GM18858 (cell line): ENCODE results near the gene INTS7.
A peak's percentile ranks its signal among the peaks of the same experiment; 100 is the strongest.

Experiments
- ATAC-seq: cut with Tn5 transposase; IDR thresholded peaks from one replicate; pipeline ENCODE4 v1.9.1; 2021; ENCODE audit not compliant: unreplicated experiment

The INTS7 gene, protein sequence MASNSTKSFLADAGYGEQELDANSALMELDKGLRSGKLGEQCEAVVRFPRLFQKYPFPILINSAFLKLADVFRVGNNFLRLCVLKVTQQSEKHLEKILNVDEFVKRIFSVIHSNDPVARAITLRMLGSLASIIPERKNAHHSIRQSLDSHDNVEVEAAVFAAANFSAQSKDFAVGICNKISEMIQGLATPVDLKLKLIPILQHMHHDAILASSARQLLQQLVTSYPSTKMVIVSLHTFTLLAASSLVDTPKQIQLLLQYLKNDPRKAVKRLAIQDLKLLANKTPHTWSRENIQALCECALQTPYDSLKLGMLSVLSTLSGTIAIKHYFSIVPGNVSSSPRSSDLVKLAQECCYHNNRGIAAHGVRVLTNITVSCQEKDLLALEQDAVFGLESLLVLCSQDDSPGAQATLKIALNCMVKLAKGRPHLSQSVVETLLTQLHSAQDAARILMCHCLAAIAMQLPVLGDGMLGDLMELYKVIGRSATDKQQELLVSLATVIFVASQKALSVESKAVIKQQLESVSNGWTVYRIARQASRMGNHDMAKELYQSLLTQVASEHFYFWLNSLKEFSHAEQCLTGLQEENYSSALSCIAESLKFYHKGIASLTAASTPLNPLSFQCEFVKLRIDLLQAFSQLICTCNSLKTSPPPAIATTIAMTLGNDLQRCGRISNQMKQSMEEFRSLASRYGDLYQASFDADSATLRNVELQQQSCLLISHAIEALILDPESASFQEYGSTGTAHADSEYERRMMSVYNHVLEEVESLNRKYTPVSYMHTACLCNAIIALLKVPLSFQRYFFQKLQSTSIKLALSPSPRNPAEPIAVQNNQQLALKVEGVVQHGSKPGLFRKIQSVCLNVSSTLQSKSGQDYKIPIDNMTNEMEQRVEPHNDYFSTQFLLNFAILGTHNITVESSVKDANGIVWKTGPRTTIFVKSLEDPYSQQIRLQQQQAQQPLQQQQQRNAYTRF

DNA sequence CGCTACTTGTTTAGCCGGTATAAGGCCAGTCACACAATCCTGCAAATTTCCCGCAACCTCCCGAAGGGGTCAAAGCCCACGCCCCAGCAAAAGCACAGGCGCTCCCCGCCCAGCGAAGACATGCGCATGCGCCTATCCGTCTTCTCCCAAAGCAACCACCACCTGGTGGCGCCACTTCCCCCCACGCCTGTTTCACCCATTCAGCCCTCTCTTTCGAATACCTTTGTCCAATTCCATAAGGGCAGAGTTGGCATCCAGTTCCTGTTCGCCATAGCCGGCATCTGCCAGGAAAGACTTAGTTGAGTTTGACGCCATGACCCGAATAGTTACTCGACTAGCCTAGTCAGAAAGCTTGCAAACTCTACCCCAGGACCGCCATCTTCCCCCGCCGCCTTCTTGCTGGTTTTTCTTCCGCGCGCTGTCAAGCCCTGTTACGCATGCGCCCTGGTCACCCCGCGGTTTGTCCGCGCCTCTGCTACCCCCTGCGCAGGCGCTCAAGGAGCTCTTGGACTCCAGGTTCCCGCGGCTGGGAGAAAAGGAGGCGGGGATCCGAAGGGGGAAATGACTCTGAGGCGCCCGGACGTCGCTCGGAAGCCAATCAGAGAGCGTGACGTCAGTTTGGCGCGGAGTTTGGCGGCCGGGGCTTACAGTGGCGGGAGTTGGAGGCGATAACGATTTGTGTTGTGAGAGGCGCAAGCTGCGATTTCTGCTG lies at the start of gene INTS7, which contains the start of gene DTL:
INTS7 (minus strand) TSS at position 435 of the 712 bp plus-strand sequence; CDS start at position 315, 120 bp downstream.
DTL (plus strand) TSS at position 626 of the 712 bp plus-strand sequence. CDS start 143 bp downstream, outside the sequence.
- peak; percentile 68 for ATAC-seq

DNA sequence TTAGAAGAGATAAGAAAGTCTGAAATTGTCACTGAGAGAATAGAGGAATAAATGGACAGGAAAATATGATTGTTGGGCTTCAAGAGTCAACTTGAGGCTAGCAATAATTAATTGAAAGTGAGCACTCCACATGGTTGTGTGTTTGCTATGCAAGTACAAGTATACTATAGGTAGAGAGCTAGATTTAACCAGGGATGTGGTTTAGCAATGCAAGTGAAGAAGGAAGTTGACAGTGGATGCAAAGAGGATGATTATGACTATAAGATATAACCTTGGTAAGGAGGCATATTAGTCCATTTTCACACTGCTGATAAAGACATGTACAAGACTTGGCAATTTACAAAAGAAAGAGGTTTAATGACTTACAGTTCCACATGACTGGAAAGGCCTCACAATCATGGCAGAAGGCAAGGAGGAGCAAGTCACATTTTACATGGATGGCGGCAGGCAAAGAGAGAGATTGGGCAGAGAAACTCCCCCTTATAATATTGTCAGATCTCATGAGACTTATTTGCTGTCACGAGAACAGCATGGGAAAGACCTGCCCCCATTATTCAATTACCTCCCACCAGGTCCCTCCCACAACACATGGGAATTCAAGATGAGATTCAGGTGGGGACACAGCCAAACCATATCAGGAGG lies 47.5 kb upstream of the INTS7 start:
- ATAC-seq: no peak

DNA sequence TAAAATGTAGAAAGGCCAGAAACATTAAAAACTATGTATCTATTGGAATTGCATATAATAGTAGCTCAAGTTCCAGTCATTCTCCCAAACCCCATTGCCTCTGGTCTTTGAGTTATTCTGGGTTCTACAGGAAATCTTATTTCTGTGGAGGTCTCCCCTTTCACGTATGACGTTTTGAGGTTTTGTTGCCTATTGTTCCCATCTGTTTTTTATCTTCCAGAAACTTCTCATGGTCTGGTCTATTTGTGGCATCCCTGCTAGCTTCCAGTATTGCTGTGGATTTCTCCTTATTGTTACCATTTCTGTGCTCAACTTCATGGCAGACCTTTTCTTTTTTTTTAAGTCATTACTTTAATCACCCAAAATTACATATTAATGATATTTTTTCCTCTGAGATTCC lies 43.5 kb upstream of the INTS7 start:
- ATAC-seq: no peak

DNA sequence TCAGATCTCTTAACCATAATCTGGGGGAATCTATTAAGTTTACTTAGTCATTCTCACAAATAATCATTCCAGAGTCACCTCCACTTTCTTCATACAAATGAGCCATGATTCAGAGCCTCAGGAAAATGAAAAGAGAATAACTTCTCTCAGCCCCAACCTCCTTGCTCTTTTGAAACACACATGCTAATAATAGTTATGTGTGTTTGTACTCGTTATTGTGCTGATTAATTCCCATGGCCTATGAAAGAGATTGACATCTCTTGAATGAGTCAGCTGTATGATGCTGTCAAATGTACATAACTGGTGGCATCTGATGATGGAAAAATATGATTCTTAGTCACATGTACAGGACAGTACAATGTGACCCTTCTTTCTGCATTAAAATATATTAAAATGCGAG lies 41.7 kb upstream of the INTS7 start:
- no peak for ATAC-seq

DNA sequence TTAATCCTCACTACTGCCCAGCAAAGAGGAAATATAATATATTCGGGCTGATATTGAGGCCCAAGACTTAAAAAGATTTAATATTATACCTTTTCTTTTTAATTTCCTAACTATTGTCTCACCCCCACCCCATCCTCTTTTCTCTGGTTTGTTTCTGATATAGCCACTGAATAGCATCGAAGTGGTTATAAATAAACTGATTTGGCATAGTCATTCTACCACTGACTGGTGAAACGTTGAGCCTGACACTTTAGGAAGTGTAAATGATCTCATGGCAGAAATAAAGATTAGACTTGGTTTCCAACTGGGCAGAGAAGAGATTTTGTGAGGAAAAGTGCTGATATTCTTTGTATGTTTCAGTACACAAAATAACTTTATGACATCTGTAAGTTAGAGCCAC lies 39.5 kb upstream of the INTS7 start:
- ATAC-seq: no peak

DNA sequence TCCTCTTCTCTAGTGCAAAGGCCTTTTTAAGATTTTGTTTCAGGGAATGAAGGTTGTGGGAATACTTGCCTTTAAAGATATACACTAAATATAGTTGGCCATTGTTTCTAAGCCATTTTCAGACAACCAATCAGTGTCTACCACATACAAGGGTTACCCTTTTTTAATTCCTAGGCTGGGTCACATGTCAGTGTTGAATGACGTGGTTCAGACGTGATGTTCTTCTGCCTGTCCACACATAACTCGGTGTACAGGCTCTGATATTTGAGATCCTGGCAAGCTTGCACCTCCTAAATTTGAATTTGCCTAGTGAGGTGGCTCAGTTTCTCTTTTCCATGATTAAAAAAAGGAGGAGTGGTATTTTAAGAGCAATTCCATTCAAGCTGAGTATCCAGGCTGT lies 39.0 kb upstream of the INTS7 start:
- ATAC-seq: no peak

DNA sequence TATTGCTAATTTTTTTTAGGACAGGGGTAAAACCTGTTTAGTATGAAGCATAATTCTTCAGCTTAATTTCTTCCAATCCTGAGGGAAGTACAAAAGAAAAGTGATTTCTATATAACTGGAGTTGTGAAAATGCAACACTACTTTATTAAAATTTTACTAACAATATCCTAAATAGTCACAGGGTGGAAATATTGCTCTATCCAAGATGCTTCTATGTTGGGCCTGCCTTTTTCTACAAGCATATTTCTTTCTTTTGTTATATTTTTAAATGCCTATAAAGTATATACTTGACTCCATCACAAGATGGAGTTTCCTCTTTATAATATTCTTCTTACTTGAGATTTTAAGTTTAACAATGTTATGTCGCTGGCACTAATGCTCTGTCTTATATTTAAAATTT lies 38.1 kb upstream of the INTS7 start:
- ATAC-seq: no peak

DNA sequence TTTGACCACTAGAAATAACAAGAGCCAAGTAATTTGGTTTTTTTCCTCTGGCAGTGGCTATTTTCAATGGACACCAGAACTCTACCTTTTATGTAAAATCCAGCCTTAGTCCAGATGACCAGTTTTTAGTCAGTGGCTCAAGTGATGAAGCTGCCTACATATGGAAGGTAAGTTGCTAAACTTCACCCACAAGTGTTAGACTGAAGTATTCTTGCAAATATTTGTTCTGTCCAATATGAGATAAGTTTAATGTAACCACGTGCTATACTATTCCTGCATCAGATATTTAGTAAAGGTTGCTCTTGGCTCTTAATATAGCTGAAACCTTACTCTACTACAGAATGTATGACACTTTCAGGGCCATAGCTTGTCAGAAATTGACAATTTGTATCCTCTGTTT lies 36.7 kb upstream of the INTS7 start:
- no peak for ATAC-seq

DNA sequence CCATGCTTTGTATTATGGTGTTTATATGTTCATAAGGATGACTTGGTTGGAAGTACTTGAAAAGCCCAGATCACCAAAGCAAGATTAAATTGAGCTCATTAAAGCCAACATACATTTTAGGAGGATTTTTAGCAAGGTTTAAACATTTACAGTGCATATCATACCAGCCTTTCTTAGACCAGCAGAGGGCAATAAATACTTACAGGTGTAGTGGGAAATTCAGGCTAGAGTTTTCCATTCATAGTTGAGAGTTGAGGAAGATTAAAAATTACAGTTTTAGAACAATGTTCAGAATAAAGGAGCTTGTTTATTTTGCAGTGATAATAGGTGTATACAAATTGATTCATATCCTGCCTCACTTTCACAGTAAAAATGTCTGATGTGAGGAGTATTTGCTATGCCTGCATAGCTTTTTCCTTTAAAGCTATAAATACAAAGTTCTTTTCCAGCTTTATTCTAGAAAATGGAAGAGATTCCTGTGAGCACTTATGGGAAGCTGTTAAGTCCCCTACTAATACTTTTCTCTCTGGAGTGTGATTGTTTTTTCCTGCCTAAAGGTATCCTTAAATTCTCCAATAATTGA lies 35.5 kb upstream of the INTS7 start:
- ATAC-seq: no peak

DNA sequence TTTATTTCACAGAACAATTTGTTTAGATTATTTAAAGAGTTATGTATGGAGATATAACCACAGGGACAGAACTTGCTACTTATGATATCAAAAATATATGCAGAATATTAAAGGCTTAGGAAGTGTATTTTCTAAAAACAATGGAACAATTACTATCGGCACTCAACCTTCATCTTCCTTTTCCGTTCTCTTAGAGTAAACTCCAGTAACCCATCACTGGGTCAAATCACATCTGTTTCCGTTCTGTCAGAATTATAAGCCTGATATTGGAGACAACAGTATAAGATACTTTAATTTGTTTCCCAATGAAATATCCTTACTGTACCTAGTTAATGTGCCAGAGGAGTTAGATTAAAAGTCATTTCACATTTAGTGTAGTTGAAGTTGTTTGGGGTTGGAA lies 32.4 kb upstream of the INTS7 start:
- ATAC-seq: no peak

DNA sequence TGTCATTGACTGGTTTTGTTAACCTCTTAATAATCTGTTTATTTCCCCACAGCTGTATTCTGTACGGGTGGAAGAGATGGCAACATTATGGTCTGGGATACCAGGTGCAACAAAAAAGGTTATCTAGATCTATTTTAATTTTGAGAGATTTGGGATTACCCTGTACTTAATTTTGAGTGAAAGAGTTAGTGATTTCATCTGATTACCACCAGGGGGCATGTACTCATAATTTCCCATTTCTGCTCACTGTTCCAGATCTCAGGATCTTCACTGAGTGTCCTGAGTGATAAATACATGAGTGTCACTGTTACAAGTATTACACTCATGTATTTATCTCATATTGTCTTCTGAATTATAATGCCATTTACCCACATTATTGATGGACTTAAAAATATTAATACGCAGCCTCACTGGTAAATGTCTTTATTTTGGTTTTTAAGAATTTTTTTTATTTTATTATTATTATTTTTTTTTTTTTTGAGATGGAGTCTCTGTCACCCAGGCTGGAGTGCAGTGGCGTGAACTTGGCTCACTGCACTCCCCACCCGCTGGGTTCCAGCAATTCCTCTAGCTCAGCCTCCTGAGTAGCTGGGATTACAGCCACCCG lies 27.6 kb upstream of the INTS7 start:
- no peak for ATAC-seq

DNA sequence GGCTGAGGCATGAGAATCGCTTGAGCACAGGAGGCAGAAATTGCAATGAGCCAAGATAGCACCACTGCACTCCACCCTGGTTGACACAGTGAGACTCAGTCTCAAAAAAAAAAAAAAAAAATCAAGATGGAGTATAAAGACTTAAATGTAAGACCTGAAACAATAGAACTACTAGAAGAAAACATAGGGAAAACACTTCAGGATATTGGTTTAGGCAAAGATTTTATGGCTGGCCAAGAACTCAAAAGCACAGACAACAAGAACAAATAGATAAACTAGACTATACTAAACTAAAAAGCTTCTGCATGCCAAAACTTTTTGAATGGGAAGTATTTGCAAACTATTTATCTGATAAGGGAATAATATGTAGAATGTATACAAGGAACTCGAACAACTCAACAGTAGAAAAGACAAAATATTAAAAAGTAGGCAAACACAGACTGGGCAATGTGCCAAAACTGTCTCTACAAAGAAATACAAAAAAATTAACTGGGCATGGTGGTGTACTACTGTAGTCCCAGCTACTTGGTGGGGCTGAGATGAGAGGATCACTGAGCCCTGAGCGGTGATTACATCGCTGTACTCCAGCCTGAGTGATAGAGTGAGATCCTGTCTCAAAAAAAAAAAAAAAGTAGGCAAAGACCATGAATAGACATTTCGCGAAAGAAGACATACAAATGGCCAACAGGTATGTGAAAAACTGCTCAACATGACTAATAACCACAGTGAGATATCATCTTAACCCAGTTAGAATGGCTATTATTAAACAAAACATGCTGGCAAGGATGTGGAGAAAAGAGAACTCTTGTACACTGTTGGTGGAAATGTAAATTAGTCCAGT lies 25.5 kb upstream of the INTS7 start:
- no peak for ATAC-seq

DNA sequence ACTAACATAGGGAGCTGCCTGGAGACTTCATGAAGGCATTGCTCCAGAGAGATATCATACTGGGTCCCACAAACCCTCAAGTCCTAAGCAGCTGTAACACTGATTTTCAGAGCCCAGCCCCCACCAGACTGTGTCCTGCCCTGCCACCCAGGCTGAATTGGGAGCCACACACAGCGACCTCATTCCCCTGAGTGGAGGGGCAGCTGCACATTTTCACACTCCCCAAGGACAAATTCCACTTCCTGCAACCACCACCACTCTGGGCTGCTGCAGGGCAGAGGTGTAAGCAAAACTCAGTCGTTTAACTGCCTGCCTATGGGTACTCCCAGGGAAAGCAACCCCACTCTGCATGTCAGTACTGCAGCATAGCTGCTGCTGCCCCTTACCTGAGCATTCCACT lies 20.0 kb upstream of the INTS7 start:
- ATAC-seq: no peak

DNA sequence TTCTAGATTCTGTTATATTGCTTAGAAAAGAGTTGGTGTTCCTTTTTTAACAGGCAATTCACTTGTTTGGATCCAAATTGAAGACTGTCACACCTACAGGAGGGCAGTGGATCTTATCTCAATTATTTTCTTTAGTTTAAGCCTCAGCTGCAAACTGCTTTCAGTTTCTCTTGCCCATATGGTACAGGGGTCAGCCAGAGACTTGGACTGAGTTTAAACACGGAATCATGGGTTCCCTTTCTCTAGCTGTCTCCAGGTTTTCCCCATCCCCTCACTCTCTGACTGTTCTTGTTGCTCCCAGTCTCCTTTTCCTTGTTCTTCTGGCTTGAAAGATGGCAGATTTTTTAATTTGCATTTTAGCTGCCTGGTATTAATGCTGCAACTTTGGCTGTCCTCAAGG lies 18.6 kb upstream of the INTS7 start:
- ATAC-seq: no peak

DNA sequence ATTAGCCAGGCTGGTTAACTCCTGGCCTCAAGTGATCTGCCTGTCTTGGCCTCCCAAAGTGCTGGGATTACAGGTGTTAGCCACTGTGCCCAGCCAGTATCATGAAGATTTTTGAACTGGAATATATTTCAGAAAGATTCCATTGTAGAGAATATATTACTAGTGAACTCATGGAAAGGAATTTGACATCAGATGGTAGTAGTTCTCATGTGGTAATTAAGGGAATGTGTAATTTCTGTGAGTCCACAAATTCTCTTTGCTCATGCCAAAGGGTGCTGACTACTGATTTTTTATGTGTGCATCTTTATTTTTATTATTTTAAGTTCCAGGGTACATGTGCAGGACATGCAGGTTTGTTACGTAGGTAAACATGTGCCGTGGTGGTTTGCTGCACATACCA lies 10.6 kb upstream of the INTS7 start:
- ATAC-seq: no peak

DNA sequence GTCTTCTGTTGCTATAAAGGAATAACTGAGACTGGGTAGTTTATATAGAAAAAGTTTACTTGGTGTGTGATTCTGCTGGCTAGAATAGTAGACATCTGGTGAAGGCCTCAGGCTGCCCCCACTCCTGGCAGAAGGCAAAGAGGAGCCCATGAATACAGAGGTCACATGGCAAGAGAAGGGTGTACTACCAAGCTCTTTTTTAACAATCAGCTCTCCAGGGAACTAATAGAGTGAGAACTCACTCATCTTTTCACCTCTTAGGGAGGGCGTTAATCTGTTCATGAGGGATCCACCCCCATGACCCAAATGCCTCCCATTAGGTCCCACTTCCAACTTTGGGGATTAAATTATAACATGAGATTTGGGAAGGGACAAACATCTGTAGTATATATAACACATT lies 9.5 kb upstream of the INTS7 start:
- ATAC-seq: no peak

DNA sequence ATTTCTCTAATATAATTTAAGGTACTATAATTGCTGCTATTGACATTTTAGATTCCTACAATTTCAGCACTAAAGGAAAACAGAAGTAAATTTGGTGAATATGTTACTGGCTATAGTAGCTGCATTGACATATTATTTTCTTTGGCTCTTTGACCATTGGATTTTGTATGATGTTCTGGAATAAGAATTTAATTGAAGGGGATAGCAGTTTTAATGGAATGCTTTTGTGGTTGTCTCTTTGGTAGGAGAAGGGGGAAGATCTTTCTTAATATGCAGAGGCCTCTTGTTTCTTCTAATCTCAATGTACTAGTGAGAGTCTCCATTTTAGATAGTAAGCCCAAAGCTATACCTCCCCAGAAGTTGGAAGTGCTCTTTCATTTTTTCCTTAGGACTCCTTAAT lies 7.1 kb upstream of the INTS7 start:
- ATAC-seq: no peak

DNA sequence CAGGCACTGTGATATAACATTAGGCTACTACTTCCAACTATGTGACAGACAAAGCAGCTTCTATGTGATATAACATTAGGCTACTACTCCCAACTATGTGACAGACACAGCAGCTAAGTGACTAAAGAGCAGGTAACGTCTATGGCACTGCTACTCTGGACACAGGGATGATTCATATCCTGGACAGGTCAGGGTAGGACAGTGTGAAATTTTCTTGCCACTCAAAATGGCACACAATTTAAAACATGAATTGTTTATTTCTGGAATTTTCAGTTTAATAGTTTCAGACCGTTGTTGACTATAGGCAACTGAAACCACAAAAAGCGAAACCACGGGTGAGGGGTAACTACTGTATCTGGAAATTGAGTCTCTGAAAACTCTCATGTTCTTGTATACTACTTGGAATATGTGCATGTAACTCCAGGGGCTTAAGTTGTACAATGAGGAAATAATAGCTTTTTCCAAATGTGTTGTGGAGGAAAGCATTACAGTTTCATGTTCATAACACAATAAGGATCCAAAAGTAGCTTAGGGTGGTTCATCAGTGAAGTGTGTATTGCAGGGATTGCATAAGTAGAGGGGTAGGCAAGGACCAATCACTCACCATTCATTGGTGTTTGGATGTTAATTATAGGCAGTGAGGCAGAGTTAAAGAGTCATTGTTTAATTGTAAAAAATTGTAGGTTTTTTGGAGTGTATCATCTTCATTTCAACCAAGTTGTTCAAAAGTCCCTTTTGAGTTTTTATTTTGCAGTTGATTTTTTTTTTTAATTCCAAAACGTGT lies 5.5 kb upstream of the INTS7 start:
- no peak for ATAC-seq
